Measurements from ENCODE around the gene CDKN2AIP. TPM values are rescaled to one million over a fixed set of nuclear protein-coding genes. Genes with fewer than 3 reads are reported as not detected.

The CDKN2AIP gene, protein sequence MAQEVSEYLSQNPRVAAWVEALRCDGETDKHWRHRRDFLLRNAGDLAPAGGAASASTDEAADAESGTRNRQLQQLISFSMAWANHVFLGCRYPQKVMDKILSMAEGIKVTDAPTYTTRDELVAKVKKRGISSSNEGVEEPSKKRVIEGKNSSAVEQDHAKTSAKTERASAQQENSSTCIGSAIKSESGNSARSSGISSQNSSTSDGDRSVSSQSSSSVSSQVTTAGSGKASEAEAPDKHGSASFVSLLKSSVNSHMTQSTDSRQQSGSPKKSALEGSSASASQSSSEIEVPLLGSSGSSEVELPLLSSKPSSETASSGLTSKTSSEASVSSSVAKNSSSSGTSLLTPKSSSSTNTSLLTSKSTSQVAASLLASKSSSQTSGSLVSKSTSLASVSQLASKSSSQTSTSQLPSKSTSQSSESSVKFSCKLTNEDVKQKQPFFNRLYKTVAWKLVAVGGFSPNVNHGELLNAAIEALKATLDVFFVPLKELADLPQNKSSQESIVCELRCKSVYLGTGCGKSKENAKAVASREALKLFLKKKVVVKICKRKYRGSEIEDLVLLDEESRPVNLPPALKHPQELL
- 11.7 and 11.8 TPM in 2 replicates for total RNA-seq (ENCODE audit: low replicate concordance)

DNA sequence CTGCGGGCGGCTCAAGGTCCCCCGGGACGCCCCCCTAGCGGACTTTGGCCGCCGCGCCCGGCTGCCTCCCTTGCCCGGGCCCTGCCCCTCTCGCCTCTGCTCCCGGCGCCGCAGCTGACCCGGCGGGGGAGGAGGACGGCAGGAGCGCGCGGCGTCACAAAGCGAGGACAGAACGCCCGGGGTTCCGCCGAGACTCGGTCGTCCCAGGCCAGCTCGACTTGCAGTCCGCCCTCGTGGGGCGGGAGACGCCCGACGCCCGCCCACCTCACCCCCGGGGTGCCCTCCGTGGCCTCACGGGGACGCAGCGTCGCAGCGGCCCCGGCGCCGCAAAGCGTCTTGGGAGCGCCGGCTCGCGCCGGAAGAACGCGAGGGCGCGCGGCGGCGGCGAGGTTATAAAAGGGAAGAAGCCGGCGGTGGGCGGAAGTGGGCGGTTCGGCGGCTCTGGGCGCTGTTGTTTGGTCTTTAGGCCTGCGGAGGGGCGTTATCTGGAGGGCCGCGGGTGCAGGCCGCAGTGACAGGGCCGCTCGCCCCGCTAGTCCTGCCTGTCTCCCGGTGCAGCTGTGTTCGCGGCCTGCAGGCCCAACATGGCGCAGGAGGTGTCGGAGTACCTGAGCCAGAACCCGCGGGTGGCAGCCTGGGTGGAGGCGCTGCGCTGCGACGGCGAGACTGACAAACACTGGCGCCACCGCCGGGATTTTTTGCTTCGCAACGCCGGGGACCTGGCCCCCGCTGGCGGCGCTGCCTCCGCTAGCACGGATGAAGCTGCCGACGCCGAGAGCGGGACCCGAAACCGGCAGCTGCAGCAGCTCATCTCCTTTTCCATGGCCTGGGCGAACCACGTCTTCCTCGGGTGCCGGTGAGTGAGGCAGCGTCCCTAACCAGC is at the start of gene CDKN2AIP:
Gene CDKN2AIP, plus strand, starts transcription at position 423 of the 883 bp plus-strand sequence. Its CDS starts 162 bp downstream, at position 585.

Other genes with a start within 250 kb of the CDKN2AIP start
- gene CLDN22, start 124.4 kb upstream of the CDKN2AIP start, total RNA-seq (ENCODE audit: low replicate concordance), result 0.23 TPM in 1 of 2 replicates, not detected in the other
- gene CLDN24, start 122.2 kb upstream of the CDKN2AIP start, total RNA-seq (ENCODE audit: low replicate concordance), result not detected in 2 replicates
- gene ING2, start 60.4 kb downstream of the CDKN2AIP start, total RNA-seq (ENCODE audit: low replicate concordance), result 6.6 and 7.0 TPM in 2 replicates
- gene RWDD4, start 214.5 kb downstream of the CDKN2AIP start, total RNA-seq (ENCODE audit: low replicate concordance), result 3.9 and 16.2 TPM in 2 replicates
- 20.0 and 33.7 TPM in 2 replicates for gene TRAPPC11, start 214.7 kb downstream of the CDKN2AIP start, total RNA-seq (ENCODE audit: low replicate concordance)